ENCODE results near the gene MDFI. TPM values are rescaled to one million over a fixed set of nuclear protein-coding genes. Genes with fewer than 3 reads are reported as not detected.

Gene MDFI
- total RNA-seq, 2 experiments from 2014 or later: not detected

DNA sequence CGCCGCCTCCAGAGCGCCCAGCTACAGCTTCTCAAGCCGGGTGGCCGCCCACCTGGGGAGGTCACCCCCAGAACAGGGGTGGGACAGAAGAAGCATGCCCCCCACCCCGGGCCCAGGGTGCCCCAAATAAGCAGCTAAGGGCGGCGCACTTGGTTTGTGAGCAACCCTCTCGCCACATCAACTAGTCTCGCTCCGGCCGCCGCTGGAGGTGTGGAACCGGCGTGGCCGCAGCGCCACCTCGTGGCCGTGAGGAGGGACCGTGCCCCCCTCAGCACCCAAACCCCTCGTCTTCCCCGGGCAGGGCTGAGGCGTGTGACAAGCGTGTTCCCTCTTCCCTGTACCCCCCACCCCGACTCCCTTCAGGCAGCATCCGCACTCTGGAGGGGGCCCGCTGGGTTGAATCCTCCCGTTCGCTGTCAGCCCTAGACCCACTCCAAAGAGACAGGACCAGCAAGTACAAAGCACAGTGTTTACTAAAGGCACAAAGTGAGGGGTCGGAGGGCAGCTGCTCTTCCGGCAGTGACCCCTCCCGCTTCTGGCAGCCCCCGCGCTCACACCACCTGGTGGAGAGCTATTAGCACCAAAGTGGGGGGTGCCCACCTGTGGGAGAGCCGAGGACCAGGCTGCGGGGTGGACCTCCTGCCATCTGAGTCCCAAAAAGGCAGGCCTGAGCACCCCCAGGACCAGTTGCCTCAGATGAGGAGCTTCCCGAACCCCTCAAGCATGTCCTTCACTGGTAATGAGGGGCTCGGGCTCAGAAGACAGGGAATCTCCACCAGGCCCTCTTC, 45.4 kb downstream of the MDFI start:
- H3K9me3 Mint-ChIP-seq: no peaks in the 10 kb centered on the region
- no peaks in the 10 kb centered on the region for H3K36me3 Mint-ChIP-seq (ENCODE audit: low read depth)
- H3K4me1 Mint-ChIP-seq (ENCODE audit: low read depth): peaks cover 5% of the 10 kb centered on the region
- H3K27me3 Mint-ChIP-seq: peaks cover 1% of the 10 kb centered on the region
- CTCF ChIA-PET: interaction anchor here (0.6 to 5.2 kb wide), 62 partner anchors 9 to 405 kb away, joined by 3 to 107 read pairs (median 4); partner anchors contain the start of gene TOMM6
- H3K4me3 Mint-ChIP-seq: peak overlapping the region; percentile 70
- POLR2A ChIA-PET: interaction anchor here (1.0 to 1.2 kb wide), 2 partner anchors 36 to 81 kb away, joined by 3 to 4 read pairs; no protein-coding TSS in a partner anchor
- ATAC-seq (peak; percentile 93), DNase-seq (peak; percentile 87)
- H3K27ac Mint-ChIP-seq: peak overlapping the region; percentile 68
- TF ChIP-seq, protein P1, sequence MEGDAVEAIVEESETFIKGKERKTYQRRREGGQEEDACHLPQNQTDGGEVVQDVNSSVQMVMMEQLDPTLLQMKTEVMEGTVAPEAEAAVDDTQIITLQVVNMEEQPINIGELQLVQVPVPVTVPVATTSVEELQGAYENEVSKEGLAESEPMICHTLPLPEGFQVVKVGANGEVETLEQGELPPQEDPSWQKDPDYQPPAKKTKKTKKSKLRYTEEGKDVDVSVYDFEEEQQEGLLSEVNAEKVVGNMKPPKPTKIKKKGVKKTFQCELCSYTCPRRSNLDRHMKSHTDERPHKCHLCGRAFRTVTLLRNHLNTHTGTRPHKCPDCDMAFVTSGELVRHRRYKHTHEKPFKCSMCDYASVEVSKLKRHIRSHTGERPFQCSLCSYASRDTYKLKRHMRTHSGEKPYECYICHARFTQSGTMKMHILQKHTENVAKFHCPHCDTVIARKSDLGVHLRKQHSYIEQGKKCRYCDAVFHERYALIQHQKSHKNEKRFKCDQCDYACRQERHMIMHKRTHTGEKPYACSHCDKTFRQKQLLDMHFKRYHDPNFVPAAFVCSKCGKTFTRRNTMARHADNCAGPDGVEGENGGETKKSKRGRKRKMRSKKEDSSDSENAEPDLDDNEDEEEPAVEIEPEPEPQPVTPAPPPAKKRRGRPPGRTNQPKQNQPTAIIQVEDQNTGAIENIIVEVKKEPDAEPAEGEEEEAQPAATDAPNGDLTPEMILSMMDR (IDR thresholded peaks at IDR 0.05): peak; percentile 86
- intact Hi-C loops (cut with micrococcal nuclease): loop anchor here (2.0 to 5.0 kb wide), 2 partner anchors 81 to 316 kb away; no protein-coding TSS in a partner anchor

GRCh38 chr6:41684311-41685180, 46.3 kb downstream of the MDFI start:
- Mint-ChIP-seq H3K27me3 (peaks cover 1% of the 10 kb centered on the region), H3K9me3 (no peaks in the 10 kb centered on the region), H3K4me1 (ENCODE audit: low read depth) (peaks cover 5% of the 10 kb centered on the region), H3K4me3 (no peak overlapping the region), H3K27ac (no peak overlapping the region), H3K36me3 (ENCODE audit: low read depth) (no peaks in the 10 kb centered on the region)
- TF ChIP-seq, protein P1 (IDR thresholded peaks at IDR 0.05): no peak
- intact Hi-C loops (cut with micrococcal nuclease): loop anchor here (5.0 kb wide), 1 partner anchor 317 kb away; no protein-coding TSS in a partner anchor
- ChIA-PET CTCF (interaction anchor here (0.8 to 5.2 kb wide), 24 partner anchors 8 to 316 kb away, joined by 3 to 107 read pairs (median 6); partner anchors contain the start of gene TOMM6), POLR2A (interaction anchor here (1.2 kb wide), 1 partner anchor 36 kb away, joined by 4 read pairs; no protein-coding TSS in a partner anchor)
- DNase-seq (no peak), ATAC-seq (no peak)

DNA sequence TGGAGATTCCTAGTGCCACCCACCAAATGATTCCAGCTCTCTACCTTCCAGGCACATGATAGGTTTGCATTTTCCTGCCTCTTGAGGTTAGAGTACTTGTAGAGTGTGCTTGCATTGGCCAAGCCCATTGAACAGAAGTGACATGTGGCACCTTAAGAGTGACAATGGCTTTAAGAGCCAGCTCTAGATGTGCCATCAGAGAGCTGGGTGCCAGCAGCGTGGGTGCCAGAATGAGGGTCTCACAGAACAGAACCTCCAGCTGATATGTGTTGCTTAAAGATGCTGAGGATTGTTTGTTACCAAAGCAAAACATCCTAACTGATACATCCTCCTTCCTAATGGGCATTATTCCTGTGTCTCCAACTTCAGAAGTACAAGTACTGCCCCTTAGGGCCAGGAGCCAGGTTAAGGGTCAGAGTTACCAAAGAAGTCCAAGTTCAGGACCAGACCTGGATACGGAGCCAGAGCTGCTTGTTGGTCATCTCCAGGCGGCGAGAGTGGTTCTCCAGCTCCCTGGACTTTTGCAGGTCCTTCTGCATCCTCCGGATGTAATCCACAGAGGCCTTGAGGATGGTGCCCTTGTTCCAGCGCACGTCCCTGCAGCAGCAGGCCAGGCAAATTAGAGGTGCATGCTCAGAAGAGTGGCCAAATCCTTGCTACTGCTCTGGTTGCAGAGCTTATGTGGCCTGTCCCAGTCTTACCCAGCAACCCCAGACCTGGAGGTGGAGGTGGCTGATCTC, 47.5 kb downstream of the MDFI start:
- Mint-ChIP-seq H3K36me3 (ENCODE audit: low read depth) (no peaks in the 10 kb centered on the region), H3K27me3 (no peaks in the 10 kb centered on the region), H3K4me3 (no peak overlapping the region), H3K4me1 (ENCODE audit: low read depth) (peaks cover 5% of the 10 kb centered on the region), H3K9me3 (no peaks in the 10 kb centered on the region), H3K27ac (no peak overlapping the region)
- ATAC-seq (no peak), DNase-seq (no peak)
- TF ChIP-seq, protein P1 (IDR thresholded peaks at IDR 0.05): no peak
- POLR2A ChIA-PET: no interaction called here
- intact Hi-C loops (cut with micrococcal nuclease): no loop called here
- CTCF ChIA-PET: interaction anchor here (1.0 to 5.2 kb wide), 7 partner anchors 20 to 317 kb away, joined by 3 to 107 read pairs (median 12); no protein-coding TSS in a partner anchor

- DNase-seq (no peak), ATAC-seq (no peak)
- TF ChIP-seq, protein P1 (IDR thresholded peaks at IDR 0.05): no peak
- H3K4me1 Mint-ChIP-seq (ENCODE audit: low read depth): peaks cover 5% of the 10 kb centered on the region
- no peaks in the 10 kb centered on the region for H3K9me3 Mint-ChIP-seq
- POLR2A ChIA-PET: interaction anchor here (1.5 kb wide), 1 partner anchor 19 kb away, joined by 4 read pairs; no protein-coding TSS in a partner anchor
- CTCF ChIA-PET: interaction anchor here (5.2 kb wide), 1 partner anchor 86 kb away, joined by 107 read pairs; no protein-coding TSS in a partner anchor
- H3K27me3 Mint-ChIP-seq: no peaks in the 10 kb centered on the region
- H3K4me3 Mint-ChIP-seq: no peak overlapping the region
- intact Hi-C loops (cut with micrococcal nuclease): no loop called here
- H3K36me3 Mint-ChIP-seq (ENCODE audit: low read depth): no peaks in the 10 kb centered on the region
- no peak overlapping the region for H3K27ac Mint-ChIP-seq
These were observed 49.4 kb downstream of the MDFI start for GRCh38 chr6:41687501-41688175.
